K562 (cell line): ENCODE measurements around the gene PSMA6. TPM values are rescaled to one million over a fixed set of nuclear protein-coding genes. Genes with fewer than 3 reads are reported as not detected.
A peak's percentile ranks its signal among the peaks of the same experiment; 100 is the strongest.

Source experiments
- BCOR ChIP-seq: fragments of 450-650 bp; IDR thresholded peaks from 2 replicates; pipeline ENCODE4 v1.6.1; 2016
- DACH1 ChIP-seq: fragments of 450-650 bp; IDR thresholded peaks from 2 replicates; pipeline ENCODE4 v1.6.1; 2018; ENCODE audit not compliant: partially characterized antibody
- ETS2 ChIP-seq: IDR thresholded peaks from 2 replicates; pipeline ENCODE4 v1.6.1; 2016; ENCODE audit warnings: borderline replicate concordance, missing genetic modification characterization, mild to moderate bottlenecking, moderate library complexity, missing compliant biosample characterization; ENCODE audit not compliant: poor library complexity, severe bottlenecking
- FOXJ2 ChIP-seq: fragments of 200-800 bp; sonication (Bioruptor generic); IDR thresholded peaks from 2 replicates; pipeline ENCODE4 v1.6.1; 2016; ENCODE audit warnings: missing genetic modification characterization, missing compliant biosample characterization
- HOMEZ ChIP-seq: fragments of 250-450 bp; sonication (Bioruptor Pico); IDR thresholded peaks from 2 replicates; pipeline ENCODE4 v1.4.0; 2020; ENCODE audit warnings: mild to moderate bottlenecking, moderate library complexity
- KAT8 ChIP-seq: fragments of 450-650 bp; IDR thresholded peaks from 2 replicates; pipeline ENCODE4 v1.6.1; 2016; ENCODE audit warnings: low read depth, mild to moderate bottlenecking
- MEIS2 ChIP-seq: fragments of 450-650 bp; IDR thresholded peaks from 2 replicates; pipeline ENCODE4 v1.6.1; 2014; ENCODE audit warnings: mild to moderate bottlenecking; ENCODE audit not compliant: partially characterized antibody
- MTA2 ChIP-seq: fragments of 450-650 bp; IDR thresholded peaks from 2 replicates; pipeline ENCODE4 v1.6.1; 2016; ENCODE audit warnings: low read depth
- SNAPC5 ChIP-seq: fragments of 250-450 bp; sonication (Bioruptor Pico); IDR thresholded peaks from 2 replicates; pipeline ENCODE4 v1.8.0; 2021; ENCODE audit warnings: moderate library complexity, mild to moderate bottlenecking, inconsistent platforms
- TOE1 ChIP-seq, 2 experiments: fragments of 450-650 bp in 1 of 2; sonication (generic) in 1 of 2; formaldehyde crosslinking in 1 of 2; IDR thresholded peaks; 2 replicates each; pipeline versions ENCODE4 v1.7.1 to v1.8.0; 2016 to 2022; ENCODE audit warnings: borderline replicate concordance in 2 of 2, mild to moderate bottlenecking in 2 of 2, antibody characterized with exemption in 1 of 2, inconsistent platforms in 1 of 2, low read depth in 1 of 2, missing genetic modification reagents in 1 of 2, moderate library complexity in 1 of 2
- ZKSCAN8 ChIP-seq: fragments of 200-800 bp; sonication (Bioruptor generic); IDR thresholded peaks from 2 replicates; pipeline ENCODE4 v1.6.1; 2016; ENCODE audit warnings: missing genetic modification characterization, missing compliant biosample characterization
- ZNF24 ChIP-seq: fragments of 450-650 bp; IDR thresholded peaks from 2 replicates; pipeline ENCODE4 v1.6.1; 2016
- ZNF311 ChIP-seq: fragments of 250-450 bp; sonication (Bioruptor Pico); IDR thresholded peaks from 2 replicates; pipeline ENCODE4 v1.4.0; 2020; ENCODE audit warnings: mild to moderate bottlenecking, moderate library complexity
- ZNF695 ChIP-seq: fragments of 450-650 bp; formaldehyde crosslinking; IDR thresholded peaks from 2 replicates; pipeline ENCODE4 v1.4.0; 2020; ENCODE audit warnings: mild to moderate bottlenecking, moderate library complexity
- polyA plus RNA-seq, 8 experiments: library from polyadenylated mRNA; depleted of rRNA in 4 of 8; stranded (reverse) in 5 of 8; unstranded in 3 of 8; fragments of >200 nt; fragmentation: Nextera tagmentation in 2 of 8; fragmentation: Illumina TruSeq in 1 of 8; extraction: Ambion mirVana in 2 of 8; extraction: Trizol in 1 of 8; gene quantifications; 2 replicates each; pipeline versions ENCODE4 v1.2.1 to v1.2.3, GENCODE V29; 2011 to 2014; ENCODE audit warnings: inconsistent platforms in 1 of 8, missing spikeins in 1 of 8
- total RNA-seq, 7 experiments: library from RNA; depleted of rRNA in 6 of 7; stranded (reverse); fragments of >200 nt in 6 of 7; fragmentation: Illumina TruSeq in 2 of 7; extraction: Trizol in 2 of 7; gene quantifications; 2 replicates each; pipeline versions ENCODE4 v1.2.1 to v1.2.3, GENCODE V29; 2011 to 2021; ENCODE audit warnings: low replicate concordance in 1 of 7
- TF ChIP-seq, protein P1 (sequence below): fragments of 450-650 bp; formaldehyde crosslinking; IDR thresholded peaks from 2 replicates; pipeline ENCODE4 v1.4.0; 2020; ENCODE audit warnings: mild to moderate bottlenecking, moderate library complexity
- TF ChIP-seq, protein P2 (sequence below), 2 experiments: fragments of 450-650 bp in 1 of 2; sonication (generic) in 1 of 2; formaldehyde crosslinking in 1 of 2; IDR thresholded peaks in 1 of 2; conservative IDR thresholded peaks in 1 of 2; 2 replicates each; pipeline versions ENCODE4 v1.6.1 to v1.8.1; 2016 to 2023; ENCODE audit warnings: mild to moderate bottlenecking in 2 of 2, moderate library complexity in 2 of 2, inconsistent platforms in 1 of 2, missing genetic modification reagents in 1 of 2
- TF ChIP-seq, protein P3 (sequence below): IDR thresholded peaks from 2 replicates; pipeline ENCODE4 v1.6.1; 2011; ENCODE audit not compliant: insufficient read length; ENCODE audit errors: extremely low read depth

Gene PSMA6
- total and polyA plus RNA-seq, 9 of the 15 experiments (the other 6 are each of a cell fraction or from before 2014, with no cell fraction given) = 210 to 952 (median 288) TPM

DNA sequence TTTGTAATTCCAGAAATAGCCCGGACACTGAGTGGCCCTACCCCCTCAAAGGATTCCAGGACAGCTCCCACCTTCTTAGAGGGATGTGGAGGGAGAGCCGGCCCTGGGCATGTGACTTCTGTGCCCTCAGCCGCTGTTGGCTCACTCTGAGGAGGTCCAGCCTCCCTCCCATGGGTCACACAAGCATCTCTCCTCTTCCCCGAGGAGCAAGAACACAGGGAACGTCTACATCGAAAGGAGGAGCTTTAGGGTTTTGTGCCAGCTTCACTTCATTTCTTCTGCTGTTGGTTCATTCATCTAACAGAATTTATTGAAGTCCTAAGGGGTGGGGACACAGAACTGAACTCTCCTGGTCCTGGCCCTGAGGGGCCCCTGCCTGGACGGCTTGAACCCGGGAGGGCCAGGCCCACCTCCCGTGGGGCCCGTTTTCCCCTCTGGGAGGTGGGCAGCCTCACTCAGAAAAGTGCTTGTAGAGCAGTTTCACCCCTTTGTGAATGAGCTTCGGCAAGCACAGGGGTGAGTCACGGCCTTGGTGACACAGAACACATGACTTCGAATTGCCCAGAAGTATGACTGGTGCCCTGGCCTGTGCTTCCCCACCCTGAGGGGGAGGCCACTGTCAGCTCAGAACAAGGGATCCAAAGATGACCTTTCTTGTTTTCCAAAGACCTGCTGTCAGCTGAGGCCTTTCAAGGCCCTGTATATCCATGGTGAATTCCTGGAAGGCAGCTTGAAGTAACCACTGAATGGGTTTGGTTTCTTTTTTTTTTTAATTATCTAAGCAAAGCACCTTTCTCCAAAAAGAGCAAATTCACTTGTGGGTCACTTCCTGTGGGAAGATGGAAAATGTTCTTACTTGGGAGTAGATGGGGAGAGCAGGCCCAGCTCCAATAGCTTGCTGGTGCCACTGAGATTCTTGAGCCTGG is 73.2 kb downstream of the PSMA6 start (continued):
- TF ChIP-seq ETS2 (tag) = no peak
- peak; percentile 33; the same call in 1 of the 2 replicates for TF ChIP-seq TOE1 (IDR thresholded peaks at IDR 0.05; ENCODE audit: borderline replicate concordance)
- TF ChIP-seq TOE1 (CRISPR knock-in tag; IDR thresholded peaks at IDR 0.05; ENCODE audit: borderline replicate concordance, low read depth) = no peak
- 0 out of 2 replicates have a peak, but pooled peaks have one; percentile 19 for TF ChIP-seq MTA2
- no peak for TF ChIP-seq ZNF695 (CRISPR knock-in tag)
- TF ChIP-seq, protein P1, sequence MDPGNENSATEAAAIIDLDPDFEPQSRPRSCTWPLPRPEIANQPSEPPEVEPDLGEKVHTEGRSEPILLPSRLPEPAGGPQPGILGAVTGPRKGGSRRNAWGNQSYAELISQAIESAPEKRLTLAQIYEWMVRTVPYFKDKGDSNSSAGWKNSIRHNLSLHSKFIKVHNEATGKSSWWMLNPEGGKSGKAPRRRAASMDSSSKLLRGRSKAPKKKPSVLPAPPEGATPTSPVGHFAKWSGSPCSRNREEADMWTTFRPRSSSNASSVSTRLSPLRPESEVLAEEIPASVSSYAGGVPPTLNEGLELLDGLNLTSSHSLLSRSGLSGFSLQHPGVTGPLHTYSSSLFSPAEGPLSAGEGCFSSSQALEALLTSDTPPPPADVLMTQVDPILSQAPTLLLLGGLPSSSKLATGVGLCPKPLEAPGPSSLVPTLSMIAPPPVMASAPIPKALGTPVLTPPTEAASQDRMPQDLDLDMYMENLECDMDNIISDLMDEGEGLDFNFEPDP (CRISPR knock-in tag) = no peak
- peak; percentile 40 for TF ChIP-seq MEIS2
- no peak for TF ChIP-seq DACH1
- TF ChIP-seq ZNF311 (CRISPR knock-in tag) = no peak
- no peak for TF ChIP-seq HOMEZ
- TF ChIP-seq SNAPC5 (CRISPR knock-in tag) = no peak
- no peak for TF ChIP-seq ZNF24
- TF ChIP-seq, protein P2, sequence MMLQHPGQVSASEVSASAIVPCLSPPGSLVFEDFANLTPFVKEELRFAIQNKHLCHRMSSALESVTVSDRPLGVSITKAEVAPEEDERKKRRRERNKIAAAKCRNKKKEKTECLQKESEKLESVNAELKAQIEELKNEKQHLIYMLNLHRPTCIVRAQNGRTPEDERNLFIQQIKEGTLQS (IDR thresholded peaks at IDR 0.05) = peak; percentile 88
- TF ChIP-seq, protein P2 (CRISPR knock-in tag; conservative IDR thresholded peaks at IDR 0.05) = 0 out of 2 replicates have a peak, but pooled peaks have one; percentile 32
- TF ChIP-seq FOXJ2 = 0 out of 2 replicates have a peak, but pooled peaks have one; percentile 41
- no peak for TF ChIP-seq BCOR
- TF ChIP-seq KAT8 = no peak
- TF ChIP-seq ZKSCAN8 = no peak
- TF ChIP-seq, protein P3, sequence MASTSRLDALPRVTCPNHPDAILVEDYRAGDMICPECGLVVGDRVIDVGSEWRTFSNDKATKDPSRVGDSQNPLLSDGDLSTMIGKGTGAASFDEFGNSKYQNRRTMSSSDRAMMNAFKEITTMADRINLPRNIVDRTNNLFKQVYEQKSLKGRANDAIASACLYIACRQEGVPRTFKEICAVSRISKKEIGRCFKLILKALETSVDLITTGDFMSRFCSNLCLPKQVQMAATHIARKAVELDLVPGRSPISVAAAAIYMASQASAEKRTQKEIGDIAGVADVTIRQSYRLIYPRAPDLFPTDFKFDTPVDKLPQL = no peak
- TF ChIP-seq, all 486 proteins: peak for 84
